Renal cortex interstitium (tissue), 11 donors: Measurements from ENCODE around the gene MEIKIN. TPM values are rescaled to one million over a fixed set of nuclear protein-coding genes. Genes with fewer than 3 reads are reported as not detected.
"Not testable (repeated sequence)": the region's sequence is repeated elsewhere in the genome, so short reads cannot be mapped to it uniquely, and the experiment has no call there.

Experiments used
- DNase-seq, 11 donors: peaks; one replicate each; pipeline ENCODE4 v3.0.0-alpha.2; 2013; ENCODE audit warnings: low read depth in 9 of 11, low spot score in 4 of 11; ENCODE audit errors: extremely low read depth in 1 of 11
- polyA plus RNA-seq, 3 donors: library from polyadenylated mRNA; unstranded; fragments of 120-200 nt; gene quantifications; one replicate each; pipeline ENCODE4 v1.2.1, GENCODE V29; 2013; ENCODE audit not compliant: insufficient read length in 3 of 3

MEIKIN gene
- polyA plus RNA-seq, 3 donors, result not detected

- no peak for DNase-seq
Measured at GRCh38 chr5:131786900-131787692, 158.4 kb downstream of the MEIKIN start.

- DNase-seq, result no peak
Measured at GRCh38 chr5:131786036-131786435, 159.4 kb downstream of the MEIKIN start.

DNA sequence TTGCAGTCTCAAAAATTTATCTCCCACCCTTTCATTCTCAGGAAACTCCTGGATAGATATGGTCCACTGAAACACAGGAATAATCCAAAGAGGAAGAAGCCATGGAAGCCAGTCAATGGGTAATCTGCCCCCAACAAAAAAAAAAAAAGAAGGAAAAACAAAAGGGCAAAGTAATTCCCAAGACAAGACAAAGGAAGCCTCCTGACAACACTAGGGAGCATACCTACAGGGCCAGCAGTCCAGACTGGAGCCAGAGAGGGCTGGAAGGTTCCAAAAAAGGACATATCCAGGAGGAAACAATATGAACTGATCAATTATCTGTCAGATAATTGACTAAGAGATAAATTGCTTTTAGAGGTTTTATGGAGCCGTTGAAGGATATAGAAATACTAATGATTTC, 161.6 kb downstream of the MEIKIN start:
- DNase-seq, result no peak

- DNase-seq, result no peak
Measured at GRCh38 chr5:131783357-131783756, 162.1 kb downstream of the MEIKIN start.

DNA sequence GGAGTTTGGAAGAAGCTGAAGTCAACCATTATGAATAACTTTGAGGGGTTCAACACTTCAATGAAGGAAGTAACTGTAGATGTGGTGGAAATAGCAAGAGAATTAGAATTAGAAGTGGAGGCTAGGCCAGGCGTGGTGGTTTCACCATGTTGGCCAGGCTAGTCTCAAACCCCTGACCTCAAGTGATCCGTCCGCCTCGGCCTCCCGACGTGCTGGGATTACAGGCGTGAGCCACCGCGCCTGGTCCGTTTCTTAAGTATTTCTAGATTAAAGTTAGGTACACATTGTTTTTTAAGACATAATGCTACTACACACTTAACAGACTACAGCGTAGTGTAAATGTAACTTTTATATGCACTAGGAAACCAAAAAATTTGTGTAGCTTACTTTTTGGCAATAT, 162.7 kb downstream of the MEIKIN start:
- no peak for DNase-seq

DNA sequence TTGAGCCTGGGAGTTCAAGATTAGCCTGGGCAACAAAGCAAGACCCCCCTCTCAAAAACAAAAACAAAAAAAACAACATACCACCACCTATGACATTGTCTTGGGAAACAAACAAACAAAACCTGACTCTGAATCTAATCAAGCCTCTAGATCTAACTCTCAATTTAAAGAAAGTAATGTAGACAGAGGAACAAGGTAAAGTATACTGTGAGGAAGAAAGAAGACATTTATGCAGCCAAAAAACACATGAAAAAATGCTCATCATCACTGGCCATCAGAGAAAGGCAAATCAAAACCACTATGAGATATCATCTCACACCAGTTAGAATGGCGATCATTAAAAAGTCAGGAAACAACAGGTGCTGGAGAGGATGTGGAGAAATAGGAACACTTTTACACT, 167.3 kb downstream of the MEIKIN start:
- DNase-seq, result not testable (repeated sequence)

- no peak for DNase-seq
Measured at GRCh38 chr5:131776450-131776849, 169.0 kb downstream of the MEIKIN start.

GRCh38 chr5:131774652-131775367, 170.7 kb downstream of the MEIKIN start:
- DNase-seq, result no peak

- no peak for DNase-seq
Measured at GRCh38 chr5:131773805-131774204, 171.7 kb downstream of the MEIKIN start.

GRCh38 chr5:131771692-131772091, 173.8 kb downstream of the MEIKIN start:
- no peak for DNase-seq

DNA sequence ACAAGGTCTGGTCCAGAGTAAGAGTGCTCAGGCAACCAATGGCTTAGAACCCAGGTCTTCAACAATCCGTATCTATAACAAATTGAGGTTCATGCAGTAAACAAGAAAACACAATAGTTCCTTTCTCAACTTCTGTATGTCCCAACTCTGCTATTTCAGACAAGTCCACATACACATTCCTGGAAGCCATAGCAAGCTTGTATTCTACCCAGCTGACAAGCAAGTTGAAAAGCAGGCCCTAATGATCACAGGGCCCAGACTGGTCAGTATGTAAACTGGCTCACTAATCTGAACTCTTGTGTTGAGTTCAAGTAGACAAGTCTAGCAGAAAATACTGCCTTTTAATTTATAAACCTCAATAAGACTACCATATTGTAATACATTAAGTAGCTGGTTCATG, 175.5 kb downstream of the MEIKIN start:
- DNase-seq, result no peak

GRCh38 chr5:131769336-131769735, 176.1 kb downstream of the MEIKIN start:
- no peak for DNase-seq

DNA sequence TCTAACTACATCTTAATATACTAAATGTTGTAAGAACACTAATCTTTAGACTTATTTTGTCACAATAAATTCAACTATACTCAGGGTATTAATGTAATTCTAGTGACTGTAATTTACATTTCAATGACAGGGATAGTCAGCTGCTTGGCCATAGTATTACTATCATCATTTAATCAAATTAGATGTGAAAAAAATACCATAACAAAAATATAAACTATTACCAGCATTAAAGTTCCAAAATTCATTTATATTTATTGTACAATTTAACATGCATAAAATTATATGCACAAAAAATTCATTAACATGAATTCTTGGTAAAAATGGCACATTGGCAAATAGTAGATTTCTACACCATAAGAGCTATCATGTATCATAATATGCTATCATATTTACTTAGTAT, 177.6 kb downstream of the MEIKIN start:
- DNase-seq, result no peak

GRCh38 chr5:131766689-131767088, 178.8 kb downstream of the MEIKIN start:
- no peak for DNase-seq

- DNase-seq, result no peak
Measured at GRCh38 chr5:131765261-131765660, 180.2 kb downstream of the MEIKIN start.

DNA sequence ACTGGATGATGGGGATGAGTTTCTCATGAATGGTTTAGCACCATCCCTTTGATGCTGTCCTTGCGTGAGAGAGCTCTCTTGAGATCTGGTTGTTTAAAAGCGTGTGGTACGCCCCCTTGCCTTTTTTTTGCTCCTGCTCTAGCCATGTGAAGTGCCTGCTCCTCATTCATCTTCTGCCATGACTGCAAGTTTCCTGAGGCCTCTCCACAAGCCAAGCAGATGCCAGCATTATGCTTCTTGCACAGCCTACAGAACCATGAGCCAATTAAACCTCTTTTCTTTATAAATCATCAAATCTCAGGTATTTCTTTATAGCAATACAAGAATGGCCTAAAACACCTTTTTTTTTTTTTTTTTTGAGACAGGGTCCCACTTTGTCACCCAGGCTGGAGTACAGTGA, 181.5 kb downstream of the MEIKIN start:
- no peak for DNase-seq

GRCh38 chr5:131760793-131761192, 184.7 kb downstream of the MEIKIN start:
- DNase-seq, result no peak

GRCh38 chr5:131759704-131760103, 185.8 kb downstream of the MEIKIN start:
- no peak for DNase-seq

DNA sequence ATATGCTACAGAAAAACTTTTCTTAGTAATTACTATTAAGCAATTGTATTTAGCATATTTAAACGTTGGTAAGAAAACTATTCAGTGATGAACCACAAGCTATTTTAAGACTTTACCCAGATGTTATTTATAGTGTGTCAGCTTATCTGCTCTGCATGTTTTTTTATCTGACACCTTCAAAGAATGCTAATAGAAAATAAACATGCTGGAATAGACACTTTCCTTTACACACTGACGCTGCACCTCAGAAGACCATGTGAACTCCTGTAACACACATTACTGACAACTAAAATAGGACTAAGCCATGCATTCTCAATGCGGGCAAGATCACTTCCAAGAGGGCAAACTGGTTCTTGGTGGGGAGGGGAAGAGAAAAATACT, 187.0 kb downstream of the MEIKIN start:
- DNase-seq, result peak in 1 of 11 donors; percentile 2

- no peak for DNase-seq
Measured at GRCh38 chr5:131757830-131758519, 187.5 kb downstream of the MEIKIN start.
